ENCODE results near the gene UBA1. TPM values are rescaled to one million over a fixed set of nuclear protein-coding genes. Genes with fewer than 3 reads are reported as not detected.

Gene UBA1
- total RNA-seq = 100 to 1,000 TPM; 243 to 246 TPM

- Mint-ChIP-seq H3K9me3 (no peaks in the 10 kb centered on the region), H3K27ac (peak within 1 kb of the TSS; percentile 94), H3K4me1 (ENCODE audit: low read depth) (peaks cover 45% of the 10 kb centered on the region), H3K27me3 (no peaks in the 10 kb centered on the region), H3K4me3 (peak within 1 kb of the TSS; percentile 87), H3K36me3 (ENCODE audit: low read depth) (peaks cover 47% of the 10 kb centered on the region)
- intact Hi-C loops (cut with micrococcal nuclease) = loop anchor here (1.0 to 5.0 kb wide), 3 partner anchors 39 to 329 kb away; partner anchors contain the start of gene USP11
- ChIA-PET CTCF (interaction anchor here (1.0 to 1.4 kb wide), 2 partner anchors 191 to 330 kb away, joined by 4 to 5 read pairs; no protein-coding TSS in a partner anchor), POLR2A (interaction anchor here (0.9 kb wide), 1 partner anchor 191 kb away, joined by 3 read pairs; no protein-coding TSS in a partner anchor)
- DNase-seq (peak; percentile 94), ATAC-seq (peak; percentile 72)
- peak; percentile 61 for TF ChIP-seq CTCF (IDR thresholded peaks at IDR 0.05)
Measured at GRCh38 chrX:47193475-47194193, at the start of gene UBA1. TSS of gene UBA1 (plus strand) at chrX:47193829. CDS start at chrX:47198803, 4,974 bp downstream.

- Mint-ChIP-seq H3K27ac (peak overlapping the region; percentile 99), H3K27me3 (no peaks in the 10 kb centered on the region), H3K9me3 (no peaks in the 10 kb centered on the region), H3K36me3 (ENCODE audit: low read depth) (peaks cover 39% of the 10 kb centered on the region), H3K4me1 (ENCODE audit: low read depth) (peaks cover 28% of the 10 kb centered on the region), H3K4me3 (peak overlapping the region; percentile 95)
- DNase-seq (peak; percentile 41), ATAC-seq (no peak)
- CTCF ChIA-PET = interaction anchor here (0.6 to 1.9 kb wide), 7 partner anchors 8 to 701 kb away, joined by 3 to 11 read pairs (median 4); no protein-coding TSS in a partner anchor
- TF ChIP-seq CTCF (IDR thresholded peaks at IDR 0.05) = no peak
- POLR2A ChIA-PET = interaction anchor here (0.6 to 2.3 kb wide), 6 partner anchors 14 to 89 kb away, joined by 3 to 12 read pairs (median 6); partner anchors contain the start of genes CDK16 and USP11
- intact Hi-C loops (cut with micrococcal nuclease) = no loop called here
Measured at GRCh38 chrX:47143894-47144625, 49.6 kb upstream of the UBA1 start.

GRCh38 chrX:47144626-47145394 lies 48.8 kb upstream of the UBA1 start, which contains the start of the genes NDUFB11 and RBM10:
TSS of gene NDUFB11 (minus strand) at chrX:47144702. CDS start at chrX:47144679, 23 bp downstream.
TSS of gene RBM10 (plus strand) at chrX:47145221. CDS start at chrX:47147482, 2,261 bp downstream.
- DNase-seq (peak; percentile 95), ATAC-seq (peak; percentile 94)
- Mint-ChIP-seq H3K4me3 (peak within 1 kb of the TSS; percentile 95), H3K9me3 (no peaks in the 10 kb centered on the region), H3K4me1 (ENCODE audit: low read depth) (peaks cover 28% of the 10 kb centered on the region), H3K36me3 (ENCODE audit: low read depth) (peaks cover 39% of the 10 kb centered on the region), H3K27ac (peak within 1 kb of the TSS; percentile 99), H3K27me3 (no peaks in the 10 kb centered on the region)
- peak; percentile 56 for TF ChIP-seq CTCF (IDR thresholded peaks at IDR 0.05)
- intact Hi-C loops (cut with micrococcal nuclease) = no loop called here
- POLR2A ChIA-PET = interaction anchor here (0.6 to 1.4 kb wide), 6 partner anchors 13 to 572 kb away, joined by 3 to 12 read pairs (median 4); partner anchors contain the start of genes CDK16 and USP11
- CTCF ChIA-PET = interaction anchor here (0.9 to 1.9 kb wide), 9 partner anchors 9 to 379 kb away, joined by 3 to 11 read pairs (median 4); no protein-coding TSS in a partner anchor

GRCh38 chrX:47145395-47146120 lies 48.1 kb upstream of the UBA1 start:
- DNase-seq (peak; percentile 15), ATAC-seq (no peak)
- Mint-ChIP-seq H3K9me3 (no peaks in the 10 kb centered on the region), H3K27ac (peak overlapping the region; percentile 99), H3K36me3 (ENCODE audit: low read depth) (peaks cover 42% of the 10 kb centered on the region), H3K4me1 (ENCODE audit: low read depth) (peaks cover 31% of the 10 kb centered on the region), H3K4me3 (peak overlapping the region; percentile 95), H3K27me3 (no peaks in the 10 kb centered on the region)
- no peak for TF ChIP-seq CTCF (IDR thresholded peaks at IDR 0.05)
- ChIA-PET CTCF (interaction anchor here (0.9 to 1.9 kb wide), 8 partner anchors 8 to 378 kb away, joined by 3 to 11 read pairs (median 4); no protein-coding TSS in a partner anchor), POLR2A (interaction anchor here (1.3 to 1.4 kb wide), 4 partner anchors 12 to 88 kb away, joined by 4 to 12 read pairs (median 6); partner anchors contain the start of genes CDK16 and USP11)
- intact Hi-C loops (cut with micrococcal nuclease) = no loop called here
